Measurements from ENCODE around the gene POLR2E.

The POLR2E gene

GRCh38 chr19:1088416-1089010 lies 6.7 kb downstream of the POLR2E start:
- Histone ChIP-seq H3K4me3 (peak overlapping the region; percentile 29; the same call in 1 of the 2 replicates), H3K27ac (peak overlapping the region; percentile 86), H3K9ac (peak overlapping the region; percentile 67), H3K9me3 (no peaks in the 10 kb centered on the region), H3K4me1 (peaks cover 45% of the 10 kb centered on the region), H4K20me1 (peaks cover 89% of the 10 kb centered on the region), H3K4me2 (peak overlapping the region; percentile 85), H3K27me3 (no peaks in the 10 kb centered on the region), H3K36me3 (peaks cover 89% of the 10 kb centered on the region)
- TF ChIP-seq Cebpa-rat (IDR thresholded peaks at IDR 0.05), result no peak

DNA sequence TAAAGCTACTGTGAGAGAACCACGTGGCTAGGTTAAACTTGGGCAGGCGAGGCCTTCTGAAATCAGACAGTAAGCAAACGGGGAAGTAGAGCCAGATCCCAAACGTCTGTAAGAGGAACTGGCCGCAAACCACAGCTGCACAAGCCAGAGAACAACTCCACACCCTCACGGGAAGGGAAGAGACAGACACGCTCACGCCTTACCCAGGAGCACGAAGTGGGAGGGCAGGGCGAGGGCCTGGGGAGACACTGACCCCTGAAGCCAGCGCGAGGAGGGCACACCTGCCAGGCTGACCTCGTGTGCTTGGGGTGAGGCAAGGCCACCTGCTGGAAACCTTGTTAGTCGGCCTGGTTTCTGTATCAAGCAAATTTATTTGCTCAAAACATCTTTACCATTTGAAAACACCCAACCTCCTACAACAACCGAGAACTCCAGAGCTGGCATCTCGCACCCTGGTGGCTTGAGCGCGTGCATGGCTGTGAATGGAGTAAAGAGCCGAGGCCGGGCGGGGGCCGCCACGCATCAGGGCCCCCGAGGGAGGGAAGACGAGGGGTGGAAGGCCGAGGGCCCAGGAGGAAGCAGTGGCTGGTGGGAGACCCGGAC lies 7.3 kb downstream of the POLR2E start:
- Histone ChIP-seq H3K9ac (peak overlapping the region; percentile 67), H3K4me2 (peak overlapping the region; percentile 85), H3K4me3 (peak overlapping the region; percentile 29; the same call in 1 of the 2 replicates), H3K4me1 (peaks cover 45% of the 10 kb centered on the region), H3K27ac (peak overlapping the region; percentile 86), H3K9me3 (no peaks in the 10 kb centered on the region), H3K36me3 (peaks cover 89% of the 10 kb centered on the region), H3K27me3 (no peaks in the 10 kb centered on the region), H4K20me1 (peaks cover 89% of the 10 kb centered on the region)
- TF ChIP-seq Cebpa-rat (IDR thresholded peaks at IDR 0.05), result no peak

DNA sequence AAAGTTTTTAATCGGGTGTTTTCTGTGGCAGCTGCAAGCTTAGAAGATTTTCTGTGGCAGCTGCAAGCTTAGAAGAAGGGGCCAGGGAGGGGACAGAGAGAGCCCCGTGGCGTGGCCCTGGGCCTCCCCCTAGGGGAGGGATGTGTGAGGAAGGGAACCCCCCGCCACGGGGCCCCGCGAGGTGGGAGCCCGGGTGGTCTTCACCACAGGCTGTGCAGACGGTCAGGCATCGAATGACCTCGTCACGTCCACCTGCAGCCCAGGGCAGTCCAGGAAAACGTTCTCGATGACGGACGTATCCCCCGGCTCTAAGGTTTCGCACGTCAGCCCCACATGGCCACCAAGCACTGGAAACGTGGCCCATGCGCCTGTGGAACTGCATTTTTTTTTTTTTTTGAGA lies 8.6 kb downstream of the POLR2E start:
- peak overlapping the region; percentile 86; the same call in 1 of the 2 replicates for H3K27ac ChIP-seq
- H3K9ac ChIP-seq, result no peak overlapping the region
- H4K20me1 ChIP-seq, result peaks cover 87% of the 10 kb centered on the region
- no peaks in the 10 kb centered on the region for H3K27me3 ChIP-seq
- peaks cover 86% of the 10 kb centered on the region for H3K36me3 ChIP-seq
- no peak overlapping the region for H3K4me3 ChIP-seq
- TF ChIP-seq Cebpa-rat (IDR thresholded peaks at IDR 0.05), result no peak
- peaks cover 51% of the 10 kb centered on the region for H3K4me1 ChIP-seq
- H3K4me2 ChIP-seq, result peak overlapping the region; percentile 85
- no peaks in the 10 kb centered on the region for H3K9me3 ChIP-seq

DNA sequence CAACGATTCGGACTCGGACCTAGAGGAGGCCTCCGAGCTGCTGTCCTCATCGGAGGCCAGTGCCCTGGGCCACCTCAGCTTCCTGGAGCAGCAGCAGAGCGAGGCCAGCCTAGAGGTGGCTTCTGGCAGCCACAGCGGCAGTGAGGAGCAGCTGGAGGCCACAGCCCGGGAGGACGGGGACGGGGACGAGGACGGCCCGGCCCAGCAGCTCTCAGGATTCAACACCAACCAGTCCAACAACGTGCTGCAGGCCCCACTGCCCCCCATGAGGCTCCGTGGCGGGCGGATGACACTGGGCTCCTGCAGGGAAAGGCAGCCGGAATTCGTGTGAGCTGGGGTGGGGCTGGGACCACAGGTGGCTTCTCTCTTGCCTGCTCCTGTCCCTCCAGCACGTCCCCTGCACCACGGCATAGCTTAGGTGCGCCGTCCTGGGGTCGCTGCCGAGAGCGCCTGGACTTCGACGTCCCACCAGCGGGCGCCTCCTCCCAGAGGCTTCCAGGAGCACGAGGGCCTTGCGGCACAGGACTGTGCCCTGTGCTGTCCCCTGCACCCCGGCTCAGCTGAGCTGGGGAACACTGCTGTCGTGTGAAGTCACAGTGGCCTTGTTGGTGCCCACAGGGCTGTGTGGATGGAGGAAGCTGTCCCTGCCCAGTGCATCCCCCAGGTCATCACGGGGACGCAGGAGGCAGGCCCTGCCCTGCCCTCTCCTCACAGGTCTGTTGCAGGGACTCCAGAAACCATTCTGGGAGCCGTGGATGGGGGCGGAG lies 9.3 kb downstream of the POLR2E start:
- no peak overlapping the region for H3K4me3 ChIP-seq
- no peak overlapping the region for H3K4me2 ChIP-seq
- no peak overlapping the region for H3K9ac ChIP-seq
- H3K27me3 ChIP-seq, result no peaks in the 10 kb centered on the region
- peaks cover 51% of the 10 kb centered on the region for H3K4me1 ChIP-seq
- peaks cover 86% of the 10 kb centered on the region for H3K36me3 ChIP-seq
- TF ChIP-seq Cebpa-rat (IDR thresholded peaks at IDR 0.05), result no peak
- H3K27ac ChIP-seq, result no peak overlapping the region
- peaks cover 88% of the 10 kb centered on the region for H4K20me1 ChIP-seq
- no peaks in the 10 kb centered on the region for H3K9me3 ChIP-seq

DNA sequence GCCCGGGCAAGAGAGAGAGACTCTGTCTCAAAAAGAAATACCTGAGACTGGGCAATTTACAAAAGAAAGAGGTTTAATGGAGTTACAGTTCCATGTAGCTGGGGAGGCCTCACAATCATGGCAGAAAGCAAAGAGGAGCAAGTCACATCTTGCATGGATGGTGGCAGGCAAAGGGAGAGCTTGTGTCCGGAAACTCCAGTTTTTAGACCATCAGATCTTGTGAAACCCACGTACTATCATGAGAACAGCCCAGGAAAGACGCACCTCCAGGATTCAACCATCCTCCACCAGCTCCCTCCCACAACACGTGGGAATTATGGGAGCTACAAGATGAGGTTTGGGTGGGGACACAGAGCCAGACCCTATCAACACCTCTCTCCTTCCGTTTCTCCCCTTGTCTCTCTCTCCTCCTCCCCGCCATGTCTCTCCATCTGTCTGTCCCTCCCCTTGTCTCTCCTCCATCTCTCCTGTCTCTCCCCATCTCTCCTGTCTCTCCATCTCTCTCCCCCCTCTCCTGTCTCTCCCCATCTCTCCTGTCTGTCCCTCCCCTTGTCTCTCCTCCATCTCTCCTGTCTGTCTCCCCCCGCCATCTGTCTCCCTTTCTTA lies 10.0 kb downstream of the POLR2E start:
- peaks cover 93% of the 10 kb centered on the region for H4K20me1 ChIP-seq
- H3K27me3 ChIP-seq, result no peaks in the 10 kb centered on the region
- no peak overlapping the region for H3K27ac ChIP-seq
- peaks cover 51% of the 10 kb centered on the region for H3K4me1 ChIP-seq
- no peak overlapping the region for H3K4me2 ChIP-seq
- no peak overlapping the region for H3K9ac ChIP-seq
- no peak for TF ChIP-seq Cebpa-rat (IDR thresholded peaks at IDR 0.05)
- H3K4me3 ChIP-seq, result no peak overlapping the region
- H3K36me3 ChIP-seq, result peaks cover 87% of the 10 kb centered on the region
- no peaks in the 10 kb centered on the region for H3K9me3 ChIP-seq

DNA sequence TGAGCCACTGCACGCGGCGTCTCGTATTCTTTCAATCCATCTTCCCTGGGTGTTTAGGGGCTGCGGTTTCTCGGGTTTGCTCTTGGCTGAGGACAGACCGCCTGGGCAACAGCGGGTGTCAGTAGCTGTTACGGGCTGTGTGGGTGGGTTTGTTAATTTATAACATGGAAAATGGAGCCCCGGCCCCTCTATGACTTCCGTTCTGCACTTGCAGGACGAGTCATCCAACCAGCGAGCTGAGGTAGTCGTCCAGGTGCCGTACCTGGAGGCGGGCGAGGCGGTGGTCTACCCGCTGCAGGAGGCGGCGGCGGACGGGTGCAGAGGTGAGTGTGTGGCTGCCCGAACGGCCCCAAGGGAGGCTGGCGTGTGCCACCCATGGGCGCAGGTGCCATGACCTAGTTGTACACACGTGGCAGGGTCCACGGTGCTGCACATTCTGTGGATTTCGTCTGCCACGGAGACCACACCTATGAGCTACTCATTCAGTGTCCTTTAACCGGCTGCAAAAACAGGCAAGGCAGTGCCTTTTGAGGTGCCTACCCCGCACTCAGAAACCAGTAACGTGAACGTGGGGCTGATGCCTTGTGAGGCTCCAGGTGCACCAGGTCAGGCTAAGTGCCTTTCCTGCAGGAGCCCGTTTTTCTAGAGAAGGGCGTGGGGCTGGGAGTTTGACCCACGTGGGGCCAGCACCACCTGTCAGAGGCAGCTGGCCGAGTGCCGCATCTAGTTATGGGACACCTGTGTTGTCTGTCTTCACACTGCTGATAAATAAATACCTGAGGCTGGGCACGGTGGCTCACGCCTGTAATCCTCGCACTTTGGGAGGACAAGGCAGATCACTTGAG lies 10.9 kb downstream of the POLR2E start:
- no peak overlapping the region for H3K9ac ChIP-seq
- H3K4me1 ChIP-seq, result peaks cover 47% of the 10 kb centered on the region
- no peak overlapping the region for H3K27ac ChIP-seq
- no peak overlapping the region for H3K4me3 ChIP-seq
- no peaks in the 10 kb centered on the region for H3K9me3 ChIP-seq
- no peak for TF ChIP-seq Cebpa-rat (IDR thresholded peaks at IDR 0.05)
- H3K27me3 ChIP-seq, result no peaks in the 10 kb centered on the region
- peaks cover 91% of the 10 kb centered on the region for H3K36me3 ChIP-seq
- no peak overlapping the region for H3K4me2 ChIP-seq
- peaks cover 98% of the 10 kb centered on the region for H4K20me1 ChIP-seq

DNA sequence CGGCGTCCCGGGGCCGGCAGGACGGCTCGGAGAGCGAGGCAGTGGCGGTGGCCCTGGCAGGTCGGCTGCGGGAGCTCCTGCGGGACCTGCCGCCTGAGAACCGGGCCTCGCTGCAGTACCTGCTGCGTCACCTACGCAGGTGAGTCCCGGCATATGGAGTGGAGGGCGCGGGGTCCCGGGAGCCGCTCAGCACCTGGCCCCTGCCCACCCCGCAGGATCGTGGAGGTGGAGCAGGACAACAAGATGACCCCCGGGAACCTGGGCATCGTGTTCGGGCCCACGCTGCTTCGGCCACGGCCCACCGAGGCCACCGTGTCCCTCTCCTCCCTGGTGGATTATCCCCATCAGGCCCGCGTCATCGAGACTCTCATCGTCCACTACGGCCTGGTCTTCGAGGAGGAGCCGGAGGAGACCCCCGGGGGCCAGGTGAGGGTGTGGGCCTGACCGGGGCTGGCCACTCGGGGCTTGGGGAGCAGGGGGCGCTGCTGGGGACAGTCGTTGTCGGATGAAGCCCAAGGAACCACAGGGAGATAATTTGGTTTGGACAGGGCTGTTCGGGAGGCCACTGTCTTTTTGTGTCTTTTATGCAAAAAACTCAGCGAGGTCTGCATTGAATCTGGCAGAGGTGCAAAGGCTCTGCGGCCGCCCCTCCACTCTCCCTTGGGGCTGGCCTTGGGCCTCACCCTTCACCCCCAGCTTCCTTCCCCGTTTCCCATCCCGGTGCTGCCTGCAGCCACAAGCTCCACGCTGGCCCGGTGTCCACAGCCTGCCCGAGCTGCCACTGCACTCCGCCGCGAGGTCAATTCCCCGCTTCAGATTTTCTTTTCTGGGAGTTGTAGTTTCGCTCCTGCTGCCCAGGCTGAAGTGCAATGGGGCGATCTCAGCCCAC lies 12.0 kb downstream of the POLR2E start:
- H3K36me3 ChIP-seq, result peaks cover 90% of the 10 kb centered on the region
- H3K27me3 ChIP-seq, result no peaks in the 10 kb centered on the region
- no peak for TF ChIP-seq Cebpa-rat (IDR thresholded peaks at IDR 0.05)
- no peak overlapping the region for H3K4me3 ChIP-seq
- no peak overlapping the region for H3K9ac ChIP-seq
- no peaks in the 10 kb centered on the region for H3K9me3 ChIP-seq
- peaks cover 36% of the 10 kb centered on the region for H3K4me1 ChIP-seq
- H4K20me1 ChIP-seq, result peaks cover 92% of the 10 kb centered on the region
- H3K4me2 ChIP-seq, result no peak overlapping the region
- no peak overlapping the region for H3K27ac ChIP-seq

DNA sequence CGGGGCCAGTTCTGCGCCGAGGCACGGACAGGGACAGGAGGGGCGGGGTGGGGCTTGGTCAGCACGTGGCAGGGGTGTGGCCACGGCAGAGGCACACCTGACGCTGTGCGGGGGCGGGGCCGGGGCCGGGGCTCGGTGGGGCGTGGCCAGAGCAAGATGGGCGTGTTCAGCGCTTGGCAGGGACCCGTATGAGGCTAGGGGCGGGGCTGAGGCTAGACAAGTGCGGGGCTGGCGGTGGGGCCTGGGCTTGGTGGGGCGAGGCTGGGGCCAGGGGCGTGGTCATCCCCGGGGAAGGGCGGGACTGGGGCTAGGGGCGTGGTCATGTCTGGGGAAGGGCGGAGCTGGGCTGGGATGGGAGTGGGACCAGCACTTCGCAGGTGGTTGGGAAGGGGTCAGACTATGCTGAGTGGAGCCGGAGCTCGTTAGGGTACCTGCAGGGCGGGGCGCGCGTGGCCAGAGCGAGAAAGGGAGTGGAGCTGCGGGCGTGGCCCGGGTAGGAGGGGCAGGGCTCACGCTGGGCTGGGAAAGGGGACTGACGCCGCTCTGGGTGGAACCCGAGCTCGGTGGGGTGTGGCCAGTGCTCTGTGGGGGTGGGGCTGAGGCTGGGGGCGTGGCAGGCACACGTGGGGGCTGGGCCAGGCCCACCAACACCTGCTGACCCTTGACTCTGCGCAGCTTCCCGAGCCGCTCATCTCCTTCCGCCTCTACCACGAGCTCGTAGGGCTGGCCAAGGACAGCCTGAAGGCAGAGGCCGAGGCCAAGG lies 12.8 kb downstream of the POLR2E start:
- no peak overlapping the region for H3K9ac ChIP-seq
- no peak overlapping the region for H3K4me2 ChIP-seq
- peaks cover 92% of the 10 kb centered on the region for H4K20me1 ChIP-seq
- H3K9me3 ChIP-seq, result no peaks in the 10 kb centered on the region
- no peaks in the 10 kb centered on the region for H3K27me3 ChIP-seq
- peaks cover 36% of the 10 kb centered on the region for H3K4me1 ChIP-seq
- H3K4me3 ChIP-seq, result no peak overlapping the region
- no peak overlapping the region for H3K27ac ChIP-seq
- H3K36me3 ChIP-seq, result peaks cover 95% of the 10 kb centered on the region
- no peak for TF ChIP-seq Cebpa-rat (IDR thresholded peaks at IDR 0.05)

All from BLaER1 (cell line).